AG04449 (cell line): ENCODE results near the gene PTPN7.

Experiments
- CTCF ChIA-PET: fragments of 350-600 bp; formaldehyde crosslinking; extraction: SDS; loops from one replicate; lab custom pipeline; 2021; ENCODE audit warnings: antibody characterized with exemption; lab: Yijun Ruan, JAX
- POLR2A ChIA-PET: fragments of 400-600, 350-600 bp; formaldehyde crosslinking; extraction: SDS; loops from one replicate; lab custom pipeline; 2020; ENCODE audit warnings: antibody characterized with exemption, inconsistent platforms; lab: Yijun Ruan, JAX
- DNase-seq: peaks from one replicate; pipeline ENCODE4 v3.0.0-alpha.2; 2010; ENCODE audit warnings: low read depth, low spot score
- H3K4me3 ChIP-seq: 2 replicates; pipeline ENCODE4 v1.5.1; 2011; ENCODE audit warnings: low read depth, mild to moderate bottlenecking, control low read depth, low read length
- TF ChIP-seq, protein P1 (sequence below): IDR thresholded peaks from one replicate; pipeline ENCODE4 v1.5.1; 2011; ENCODE audit warnings: mild to moderate bottlenecking, moderate library complexity, low read length, control low read depth, inconsistent platforms; ENCODE audit not compliant: insufficient read depth; ENCODE audit errors: missing control alignments

The PTPN7 gene

DNA sequence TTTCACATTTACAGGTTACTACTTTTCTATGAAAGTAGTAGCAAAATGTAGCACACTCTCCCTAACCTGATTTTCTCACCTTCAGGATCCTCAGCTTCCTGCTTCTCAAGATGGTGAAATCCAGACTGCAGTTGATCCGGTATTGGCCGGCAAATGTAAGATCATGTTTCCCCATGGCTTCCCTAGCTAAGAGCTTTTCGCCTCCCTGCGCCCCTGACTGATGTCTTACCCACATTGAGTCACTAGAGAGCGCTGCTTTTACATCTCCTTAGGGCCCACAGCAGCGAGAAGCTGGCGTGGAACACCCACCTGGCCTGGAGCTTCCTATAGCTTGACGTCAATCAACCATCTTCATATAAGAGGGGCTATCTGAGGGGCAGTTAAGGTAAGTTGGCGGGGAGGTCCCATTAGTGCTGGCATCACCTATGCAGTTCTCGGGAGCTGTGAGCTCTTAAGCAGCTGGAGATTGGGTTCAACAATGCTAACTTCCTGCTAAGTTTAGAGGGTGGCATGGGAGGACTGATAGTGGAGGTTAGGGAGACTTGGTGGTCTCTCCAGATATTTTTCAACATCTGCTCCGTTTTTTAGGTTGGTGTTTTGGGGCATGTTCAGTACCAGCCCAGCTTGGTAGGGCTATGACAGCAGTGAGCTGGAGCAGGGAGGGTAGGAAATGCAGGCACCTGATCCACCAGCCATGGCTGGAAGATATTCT lies 5.5 kb downstream of the PTPN7 start:
- H3K4me3 ChIP-seq, result no peak overlapping the region
- TF ChIP-seq, protein P1, sequence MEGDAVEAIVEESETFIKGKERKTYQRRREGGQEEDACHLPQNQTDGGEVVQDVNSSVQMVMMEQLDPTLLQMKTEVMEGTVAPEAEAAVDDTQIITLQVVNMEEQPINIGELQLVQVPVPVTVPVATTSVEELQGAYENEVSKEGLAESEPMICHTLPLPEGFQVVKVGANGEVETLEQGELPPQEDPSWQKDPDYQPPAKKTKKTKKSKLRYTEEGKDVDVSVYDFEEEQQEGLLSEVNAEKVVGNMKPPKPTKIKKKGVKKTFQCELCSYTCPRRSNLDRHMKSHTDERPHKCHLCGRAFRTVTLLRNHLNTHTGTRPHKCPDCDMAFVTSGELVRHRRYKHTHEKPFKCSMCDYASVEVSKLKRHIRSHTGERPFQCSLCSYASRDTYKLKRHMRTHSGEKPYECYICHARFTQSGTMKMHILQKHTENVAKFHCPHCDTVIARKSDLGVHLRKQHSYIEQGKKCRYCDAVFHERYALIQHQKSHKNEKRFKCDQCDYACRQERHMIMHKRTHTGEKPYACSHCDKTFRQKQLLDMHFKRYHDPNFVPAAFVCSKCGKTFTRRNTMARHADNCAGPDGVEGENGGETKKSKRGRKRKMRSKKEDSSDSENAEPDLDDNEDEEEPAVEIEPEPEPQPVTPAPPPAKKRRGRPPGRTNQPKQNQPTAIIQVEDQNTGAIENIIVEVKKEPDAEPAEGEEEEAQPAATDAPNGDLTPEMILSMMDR, result peak; percentile 58
- ChIA-PET POLR2A (interaction anchor here (0.6 kb wide), 1 partner anchor 853 kb away, joined by 4 read pairs; the partner anchor contains the start of gene TMEM183A), CTCF (interaction anchor here (0.7 to 5.6 kb wide), 17 partner anchors 9 to 565 kb away, joined by 3 to 37 read pairs (median 4); partner anchors contain the start of genes ARL8A and LGR6)
- DNase-seq, result peak; percentile 26

DNA sequence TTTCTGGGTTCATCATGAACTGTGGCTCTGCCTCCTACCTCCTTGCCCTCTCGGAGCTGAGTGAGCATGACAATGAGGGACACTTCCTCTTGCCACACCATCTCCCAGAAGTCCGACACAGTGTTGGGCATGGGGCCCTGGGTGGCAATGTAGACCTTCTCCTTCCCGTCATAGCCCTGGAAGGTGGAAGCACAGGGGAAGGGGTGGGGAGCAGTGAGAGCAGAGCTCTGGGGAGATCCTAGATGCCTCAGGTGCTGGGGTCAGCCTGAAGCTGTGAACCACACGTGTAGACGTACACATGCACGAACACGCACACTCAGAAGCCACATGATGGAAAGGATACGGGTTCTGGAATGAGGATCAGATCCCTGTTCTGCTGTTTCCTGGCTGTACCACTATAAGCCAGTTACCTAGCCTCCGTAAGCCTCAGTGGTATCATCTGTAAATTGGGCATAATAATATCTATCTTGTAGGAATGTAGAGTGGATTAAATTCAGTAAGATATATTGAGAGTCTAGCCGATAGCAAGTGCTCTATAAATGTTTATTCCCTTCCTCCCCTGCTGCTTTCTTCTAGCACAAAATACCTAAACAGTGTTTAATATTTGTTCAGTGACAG lies 6.1 kb downstream of the PTPN7 start:
- CTCF ChIA-PET, result interaction anchor here (0.7 to 5.6 kb wide), 17 partner anchors 8 to 565 kb away, joined by 3 to 37 read pairs (median 4); partner anchors contain the start of genes ARL8A and LGR6
- POLR2A ChIA-PET, result no interaction called here
- DNase-seq, result no peak
- TF ChIP-seq, protein P1, result no peak
- H3K4me3 ChIP-seq, result no peak overlapping the region

DNA sequence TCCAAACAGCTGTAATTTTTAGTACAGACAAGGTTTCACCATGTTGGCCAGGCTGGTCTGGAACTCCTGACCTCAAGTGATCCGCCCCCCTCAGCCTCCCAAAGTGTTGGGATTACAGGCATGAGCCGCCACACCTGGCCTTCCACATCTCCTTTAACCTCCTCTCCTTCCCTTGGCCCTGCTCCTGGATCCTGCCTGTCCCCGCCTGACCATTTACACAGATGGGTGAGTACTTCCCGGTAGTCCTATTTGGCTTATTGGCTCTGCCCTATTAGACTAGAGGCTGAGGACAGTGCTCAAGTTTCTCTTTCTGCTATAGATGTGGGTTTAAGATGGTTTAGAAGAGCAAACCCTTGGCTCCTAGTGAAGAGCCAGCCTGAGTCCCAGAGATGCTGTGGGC lies 7.1 kb downstream of the PTPN7 start:
- TF ChIP-seq, protein P1, result no peak
- POLR2A ChIA-PET, result no interaction called here
- CTCF ChIA-PET, result interaction anchor here (1.2 to 5.6 kb wide), 3 partner anchors 10 to 18 kb away, joined by 4 to 37 read pairs (median 16); partner anchors contain the start of gene ARL8A
- no peak for DNase-seq
- H3K4me3 ChIP-seq, result no peak overlapping the region

DNA sequence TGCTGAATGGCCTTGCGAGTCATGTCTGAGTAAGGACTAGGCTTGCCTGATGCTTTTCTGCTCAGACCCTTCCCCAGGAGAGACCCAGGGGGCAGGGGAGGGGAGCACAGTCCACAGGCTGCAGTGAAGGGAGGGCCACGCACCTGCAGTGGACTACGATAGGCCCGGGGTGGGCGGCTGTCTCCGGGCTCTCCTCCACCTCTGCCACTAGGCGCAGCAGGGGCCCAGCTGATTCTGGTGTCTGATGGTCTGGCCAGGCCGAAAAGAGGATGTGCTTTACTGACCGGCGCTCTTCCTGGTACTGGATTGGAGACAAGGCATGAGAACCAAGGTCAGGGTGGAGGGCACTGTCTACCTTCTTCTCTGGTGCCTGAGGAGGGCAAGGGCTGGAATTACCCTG lies 8.0 kb downstream of the PTPN7 start:
- POLR2A ChIA-PET, result no interaction called here

DNA sequence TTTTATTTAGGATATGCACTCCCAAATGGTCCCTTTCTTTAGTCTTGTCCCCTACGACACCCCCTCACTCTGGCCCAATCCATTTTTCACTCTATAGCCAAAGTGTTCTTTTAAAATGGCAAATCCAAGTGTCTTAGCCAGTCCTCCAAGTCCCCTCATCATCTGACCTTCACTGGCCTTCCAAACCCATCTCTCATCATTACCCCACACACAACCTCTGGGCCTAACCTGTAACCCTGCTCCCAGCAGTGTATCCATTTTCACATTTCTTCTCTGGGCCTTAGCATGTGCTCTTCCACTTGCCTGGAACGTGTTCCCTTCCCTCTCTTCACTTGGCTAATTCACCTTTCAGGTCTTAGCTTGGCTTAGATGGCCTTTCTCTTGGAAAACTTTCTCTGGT lies 9.4 kb downstream of the PTPN7 start:
- POLR2A ChIA-PET, result no interaction called here
- CTCF ChIA-PET, result interaction anchor here (1.0 to 5.6 kb wide), 2 partner anchors 8 to 15 kb away, joined by 3 to 37 read pairs; no protein-coding TSS in a partner anchor
- DNase-seq, result no peak
- TF ChIP-seq, protein P1, result no peak
- no peak overlapping the region for H3K4me3 ChIP-seq

More for the DNA sequence above, 8.0 kb downstream of the PTPN7 start:
- DNase-seq, result no peak
- TF ChIP-seq, protein P1, result no peak
- H3K4me3 ChIP-seq, result no peak overlapping the region
- CTCF ChIA-PET, result interaction anchor here (1.2 to 5.6 kb wide), 2 partner anchors 11 to 17 kb away, joined by 4 to 37 read pairs; no protein-coding TSS in a partner anchor

DNA sequence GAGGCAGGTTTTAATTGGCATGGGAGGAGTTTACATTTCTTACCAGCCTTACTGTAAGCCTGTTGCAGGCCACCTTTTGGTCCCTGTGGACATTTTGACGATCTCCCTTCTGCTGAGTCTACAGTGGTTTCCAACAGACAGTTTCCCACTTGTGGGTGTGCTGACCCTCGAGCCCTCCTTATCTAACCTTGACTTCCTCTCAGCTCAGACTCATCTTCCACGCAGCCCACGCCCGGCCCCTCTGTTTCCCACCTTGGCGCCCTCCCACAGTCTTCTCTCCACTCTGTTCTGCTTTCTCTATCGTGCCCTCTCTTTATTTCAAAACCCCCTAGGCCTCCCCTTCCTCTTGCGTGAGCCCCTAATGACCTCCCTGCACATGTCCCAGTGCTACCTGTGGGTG lies 9.8 kb downstream of the PTPN7 start:
- TF ChIP-seq, protein P1, result no peak
- ChIA-PET POLR2A (no interaction called here), CTCF (no interaction called here)
- no peak for DNase-seq
- H3K4me3 ChIP-seq, result no peak overlapping the region
